ENCODE results near the gene GLDC. TPM values are rescaled to one million over a fixed set of nuclear protein-coding genes. Genes with fewer than 3 reads are reported as not detected.

GLDC gene
- polyA plus RNA-seq (2012; ENCODE audit: insufficient read length, low read depth) = 4.2 TPM

- 0 out of 4 replicates have a peak, but pooled peaks of 1 of the 2 experiments have one; percentile 27 for TF ChIP-seq REST (IDR thresholded peaks at IDR 0.05; ENCODE audit: insufficient read depth in 1 of 2, low read depth in 2 of 2, low read length in 2 of 2)
- TF ChIP-seq SIN3A (IDR thresholded peaks at IDR 0.05; ENCODE audit: borderline replicate concordance, insufficient read depth, low read length) = peak; percentile 22; the same call in 1 of the 2 replicates
- peak; percentile 66; the same call in 1 of the 2 replicates for TF ChIP-seq TAF1 (IDR thresholded peaks at IDR 0.05; ENCODE audit: borderline replicate concordance, insufficient read depth, low read length)
- TF ChIP-seq FOXP2 (optimal IDR thresholded peaks at IDR 0.05; ENCODE audit: borderline replicate concordance, extremely low read depth, extremely low read length, insufficient read depth) = no peak
- peak; percentile 74 for TF ChIP-seq POLR2AphosphoS5 (IDR thresholded peaks at IDR 0.05; ENCODE audit: low read depth, low read length)
These were observed at the start of gene GLDC for GRCh38 chr9:6645355-6646292. Gene GLDC, minus strand, starts transcription at chr9:6645729. Its CDS starts 230 bp downstream, at chr9:6645499.

GRCh38 chr9:6692881-6693361 lies 47.4 kb upstream of the GLDC start:
- TF ChIP-seq TAF1 (IDR thresholded peaks at IDR 0.05; ENCODE audit: borderline replicate concordance, insufficient read depth, low read length) (no peak), REST (IDR thresholded peaks at IDR 0.05; ENCODE audit: insufficient read depth in 1 of 2, low read depth in 2 of 2, low read length in 2 of 2) (no peak), SIN3A (IDR thresholded peaks at IDR 0.05; ENCODE audit: borderline replicate concordance, insufficient read depth, low read length) (no peak), FOXP2 (optimal IDR thresholded peaks at IDR 0.05; ENCODE audit: borderline replicate concordance, extremely low read depth, extremely low read length, insufficient read depth) (no peak), POLR2AphosphoS5 (IDR thresholded peaks at IDR 0.05; ENCODE audit: low read depth, low read length) (no peak)

- TF ChIP-seq POLR2AphosphoS5 (IDR thresholded peaks at IDR 0.05; ENCODE audit: low read depth, low read length) = no peak
- TF ChIP-seq SIN3A (IDR thresholded peaks at IDR 0.05; ENCODE audit: borderline replicate concordance, insufficient read depth, low read length) = no peak
- no peak for TF ChIP-seq TAF1 (IDR thresholded peaks at IDR 0.05; ENCODE audit: borderline replicate concordance, insufficient read depth, low read length)
- no peak for TF ChIP-seq REST (IDR thresholded peaks at IDR 0.05; ENCODE audit: insufficient read depth in 1 of 2, low read depth in 2 of 2, low read length in 2 of 2)
- no peak for TF ChIP-seq FOXP2 (optimal IDR thresholded peaks at IDR 0.05; ENCODE audit: borderline replicate concordance, extremely low read depth, extremely low read length, insufficient read depth)
These were observed 46.9 kb upstream of the GLDC start for GRCh38 chr9:6692433-6692832.

- no peak for TF ChIP-seq TAF1 (IDR thresholded peaks at IDR 0.05; ENCODE audit: borderline replicate concordance, insufficient read depth, low read length)
- TF ChIP-seq SIN3A (IDR thresholded peaks at IDR 0.05; ENCODE audit: borderline replicate concordance, insufficient read depth, low read length) = no peak
- TF ChIP-seq POLR2AphosphoS5 (IDR thresholded peaks at IDR 0.05; ENCODE audit: low read depth, low read length) = no peak
- no peak for TF ChIP-seq REST (IDR thresholded peaks at IDR 0.05; ENCODE audit: insufficient read depth in 1 of 2, low read depth in 2 of 2, low read length in 2 of 2)
- no peak for TF ChIP-seq FOXP2 (optimal IDR thresholded peaks at IDR 0.05; ENCODE audit: borderline replicate concordance, extremely low read depth, extremely low read length, insufficient read depth)
These were observed 44.6 kb upstream of the GLDC start for GRCh38 chr9:6689893-6690674.
